Astrocyte of the cerebellum (primary cell): ENCODE results near the gene CACNA1H.

Experiments used
- DNase-seq: peaks from one replicate; pipeline ENCODE4 v3.0.0-alpha.2; 2011; ENCODE audit warnings: low read depth
- H3K4me3 ChIP-seq: 2 replicates; pipeline ENCODE4 v1.5.1; 2011; ENCODE audit warnings: mild to moderate bottlenecking, low read depth, low read length, moderate library complexity
- in situ Hi-C: cut with HindIII; loops from 2 replicates; pipeline ENCODE4 v1.10.0; 2017; ENCODE audit warnings: low sequenced_read_pairs
- TF ChIP-seq, protein P1 (sequence below): IDR thresholded peaks from 2 replicates; pipeline ENCODE4 v1.5.1; 2012; ENCODE audit warnings: low read length, low read depth, moderate library complexity, mild to moderate bottlenecking; ENCODE audit errors: missing control alignments

The CACNA1H gene

DNA sequence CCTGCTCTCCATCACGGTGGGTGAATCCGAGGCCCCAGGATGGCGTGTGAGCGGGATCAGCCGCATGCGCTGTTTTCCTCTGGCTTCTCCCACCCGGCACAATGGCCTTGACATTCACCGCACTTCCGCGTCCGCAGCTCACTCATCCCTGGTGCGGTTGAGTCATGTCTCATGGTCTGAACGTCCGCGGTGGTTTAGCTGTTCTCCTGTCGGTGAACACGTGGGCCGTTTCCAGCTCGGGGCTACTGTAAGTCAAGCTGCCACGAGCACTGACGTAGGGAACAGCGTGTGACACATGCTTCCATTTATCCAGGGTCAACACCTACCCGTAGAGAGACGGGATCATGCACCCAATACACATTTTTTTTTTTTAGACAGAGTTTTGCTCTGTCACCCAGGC is 15.3 kb upstream of the CACNA1H start:
- in situ Hi-C loops, result loop anchor here (25.0 kb wide), 1 partner anchor 150 kb away; no protein-coding TSS in a partner anchor
- TF ChIP-seq, protein P1, sequence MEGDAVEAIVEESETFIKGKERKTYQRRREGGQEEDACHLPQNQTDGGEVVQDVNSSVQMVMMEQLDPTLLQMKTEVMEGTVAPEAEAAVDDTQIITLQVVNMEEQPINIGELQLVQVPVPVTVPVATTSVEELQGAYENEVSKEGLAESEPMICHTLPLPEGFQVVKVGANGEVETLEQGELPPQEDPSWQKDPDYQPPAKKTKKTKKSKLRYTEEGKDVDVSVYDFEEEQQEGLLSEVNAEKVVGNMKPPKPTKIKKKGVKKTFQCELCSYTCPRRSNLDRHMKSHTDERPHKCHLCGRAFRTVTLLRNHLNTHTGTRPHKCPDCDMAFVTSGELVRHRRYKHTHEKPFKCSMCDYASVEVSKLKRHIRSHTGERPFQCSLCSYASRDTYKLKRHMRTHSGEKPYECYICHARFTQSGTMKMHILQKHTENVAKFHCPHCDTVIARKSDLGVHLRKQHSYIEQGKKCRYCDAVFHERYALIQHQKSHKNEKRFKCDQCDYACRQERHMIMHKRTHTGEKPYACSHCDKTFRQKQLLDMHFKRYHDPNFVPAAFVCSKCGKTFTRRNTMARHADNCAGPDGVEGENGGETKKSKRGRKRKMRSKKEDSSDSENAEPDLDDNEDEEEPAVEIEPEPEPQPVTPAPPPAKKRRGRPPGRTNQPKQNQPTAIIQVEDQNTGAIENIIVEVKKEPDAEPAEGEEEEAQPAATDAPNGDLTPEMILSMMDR, result no peak
- DNase-seq, result no peak
- H3K4me3 ChIP-seq, result no peak overlapping the region

DNA sequence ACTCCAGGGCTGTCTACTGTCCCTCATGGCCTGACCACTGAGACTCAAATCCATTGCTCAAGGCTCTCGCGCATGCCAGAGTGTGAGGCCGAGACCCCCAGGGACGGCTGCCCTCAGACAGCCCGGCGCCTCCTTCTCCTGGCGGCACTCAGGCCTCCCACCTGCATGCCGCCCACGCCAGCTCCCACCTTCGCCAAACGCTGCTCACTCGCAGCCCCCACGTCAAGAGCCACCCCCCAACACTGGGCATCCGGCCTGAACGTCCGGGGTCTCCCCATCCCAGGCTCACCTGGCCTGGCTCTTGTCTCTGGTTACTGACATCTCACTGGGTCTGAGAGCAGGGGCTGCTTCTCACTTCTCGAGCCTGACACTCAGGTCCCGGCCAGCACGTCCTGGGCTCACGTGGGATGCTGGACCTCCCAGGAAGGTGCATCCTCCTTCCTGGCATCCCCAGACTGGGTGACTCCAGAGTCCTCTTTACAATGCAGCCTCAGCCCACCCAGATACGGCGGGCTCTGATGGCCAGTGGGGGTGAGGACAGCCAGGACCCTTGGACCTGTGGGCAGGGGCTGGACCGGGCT is 12.2 kb upstream of the CACNA1H start:
- no peak for DNase-seq
- TF ChIP-seq, protein P1, result no peak
- in situ Hi-C loops, result loop anchor here (25.0 kb wide), 1 partner anchor 147 kb away; no protein-coding TSS in a partner anchor
- H3K4me3 ChIP-seq, result no peak overlapping the region

DNA sequence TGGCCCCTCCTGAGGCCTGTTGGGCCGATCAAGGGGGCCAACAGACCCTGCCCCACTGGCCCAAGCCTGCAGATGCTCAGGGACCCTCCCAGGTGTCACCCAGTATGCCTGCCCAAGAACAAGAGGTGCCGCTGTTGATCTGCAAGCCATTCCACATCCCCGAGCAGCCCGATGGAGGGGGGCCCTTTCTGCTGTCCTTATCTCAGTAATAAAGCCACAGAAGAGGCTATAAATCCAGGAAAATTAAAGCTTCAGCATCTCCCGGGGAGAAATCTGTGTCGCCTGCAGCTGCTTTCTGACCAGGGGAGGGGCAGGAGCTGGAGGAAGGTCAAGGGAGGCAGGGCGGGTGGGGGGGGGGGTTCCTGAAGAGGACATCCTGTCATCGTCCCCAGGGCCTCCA is 11.7 kb upstream of the CACNA1H start:
- in situ Hi-C loops, result loop anchor here (25.0 kb wide), 1 partner anchor 146 kb away; no protein-coding TSS in a partner anchor
- no peak for DNase-seq
- TF ChIP-seq, protein P1, result no peak
- no peak overlapping the region for H3K4me3 ChIP-seq

DNA sequence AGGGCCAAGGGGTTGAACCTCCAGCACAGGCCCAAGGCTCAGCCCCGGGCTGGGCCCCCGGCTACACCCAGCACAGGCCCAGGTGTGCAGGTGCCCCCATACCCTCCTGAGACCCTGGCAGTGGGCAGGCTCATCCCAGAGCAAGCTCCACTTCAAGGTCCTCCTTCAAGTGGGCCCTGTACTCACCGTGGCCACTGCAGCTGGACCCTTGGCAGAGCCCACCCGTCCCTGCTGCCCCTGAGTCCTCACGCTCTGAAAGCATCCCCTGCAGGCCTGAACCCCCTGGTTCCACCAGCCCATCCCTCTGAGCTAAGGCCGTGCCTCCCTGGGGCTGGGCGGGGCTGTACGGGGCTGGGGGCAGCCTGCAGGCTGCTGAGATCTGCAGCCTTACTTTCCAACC is 11.2 kb upstream of the CACNA1H start:
- H3K4me3 ChIP-seq, result no peak overlapping the region
- TF ChIP-seq, protein P1, result no peak
- no peak for DNase-seq
- in situ Hi-C loops, result loop anchor here (25.0 kb wide), 1 partner anchor 146 kb away; no protein-coding TSS in a partner anchor

DNA sequence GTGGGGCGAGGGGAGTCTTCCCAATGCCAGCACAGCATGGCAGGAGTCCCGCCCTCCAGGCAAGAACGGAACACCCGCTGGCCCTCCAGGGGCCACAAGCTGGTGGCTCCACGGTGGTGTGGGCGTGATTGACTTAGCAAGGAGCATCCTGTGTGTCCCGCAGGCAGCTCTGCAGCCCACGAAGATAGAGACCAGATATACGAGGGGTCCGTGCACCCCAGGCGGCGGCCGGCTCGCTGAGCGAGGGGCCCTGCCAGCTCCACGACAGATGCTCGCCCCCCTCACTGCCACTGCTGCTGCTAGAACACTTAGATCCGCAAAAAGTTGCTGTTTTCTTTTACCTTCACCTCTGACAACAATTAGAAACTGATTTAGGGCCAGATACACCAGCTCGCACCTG is 10.0 kb upstream of the CACNA1H start:
- TF ChIP-seq, protein P1, result no peak
- H3K4me3 ChIP-seq, result no peak overlapping the region
- in situ Hi-C loops, result loop anchor here (25.0 kb wide), 1 partner anchor 144 kb away; no protein-coding TSS in a partner anchor
- DNase-seq, result no peak

DNA sequence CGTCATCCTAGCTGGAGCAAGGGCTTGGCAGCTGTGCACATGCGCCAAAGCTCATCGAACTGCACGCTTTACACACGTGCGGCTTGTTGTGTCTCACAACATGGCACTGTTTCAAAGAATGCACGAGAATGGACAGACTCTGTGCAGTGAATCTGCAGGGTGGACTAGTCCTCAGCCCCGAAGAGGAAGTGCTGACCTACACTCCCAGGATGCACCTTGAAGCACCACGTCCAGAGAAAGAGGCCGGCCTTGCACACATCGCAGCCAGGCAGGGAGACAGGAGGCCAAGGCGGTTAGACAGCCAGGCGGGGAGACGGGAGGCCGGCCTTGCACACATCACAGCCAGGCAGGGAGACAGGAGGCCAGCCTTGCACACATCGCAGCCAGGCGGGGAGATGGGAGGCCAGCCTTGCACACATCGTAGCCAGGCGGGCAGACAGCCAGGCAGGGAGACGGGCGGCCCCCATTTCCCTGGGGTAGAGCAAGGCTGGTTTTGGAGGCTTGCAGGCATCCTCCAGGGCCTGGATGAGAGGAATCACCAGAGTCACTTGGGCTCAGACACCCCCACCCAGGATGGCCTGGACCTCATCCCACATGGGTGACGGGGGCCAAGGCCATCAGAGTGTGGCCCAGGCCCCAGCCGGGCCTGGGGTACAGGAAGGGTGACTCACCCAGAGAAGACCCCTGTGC is 9.0 kb upstream of the CACNA1H start:
- DNase-seq, result no peak
- TF ChIP-seq, protein P1, result no peak
- in situ Hi-C loops, result loop anchor here (25.0 kb wide), 1 partner anchor 143 kb away; no protein-coding TSS in a partner anchor
- no peak overlapping the region for H3K4me3 ChIP-seq
